Measurements from ENCODE around the gene LHPP.

Gene LHPP

GRCh38 chr10:124535731-124536495, 74.3 kb downstream of the LHPP start:
- in situ Hi-C loops (cut with MboI; ENCODE audit: low pct_unique_long_range_greater_than_20kb, low sequenced_read_pairs, unreplicated experiment): loop anchor here (10.0 kb wide), 1 partner anchor 289 kb away; no protein-coding TSS in a partner anchor
- TF ChIP-seq CTCF (IDR thresholded peaks at IDR 0.05; ENCODE audit: extremely low read depth, insufficient read depth, missing control alignments): no peak
- DNase-seq (ENCODE audit: low spot score): peak; percentile 65

DNA sequence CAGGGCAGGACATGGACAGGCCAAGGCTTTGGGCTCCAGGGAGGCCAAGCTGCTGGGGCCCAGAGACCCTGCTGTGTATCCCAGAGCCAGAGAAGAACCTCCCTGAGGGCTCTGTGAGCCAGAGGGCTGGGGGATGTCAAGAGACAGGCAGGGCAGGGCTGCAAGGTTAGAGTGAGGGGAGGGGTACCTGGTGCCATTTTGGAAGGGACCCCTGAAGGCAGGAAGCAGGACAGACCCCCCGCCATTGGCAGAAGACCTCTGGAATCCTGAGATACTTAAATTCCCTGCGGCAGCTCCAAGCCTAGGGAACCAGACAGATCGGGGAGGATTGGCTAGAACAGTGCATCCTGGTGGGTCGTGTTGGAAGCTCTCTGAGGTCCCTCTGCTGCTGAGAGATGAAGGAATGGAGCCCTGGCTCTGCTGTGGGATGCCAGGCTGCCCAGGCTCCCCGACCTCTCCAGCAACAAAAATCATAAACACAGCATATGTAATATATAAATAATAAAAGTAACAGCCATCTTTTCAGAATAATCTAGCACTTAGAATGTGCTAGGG, 75.0 kb downstream of the LHPP start:
- in situ Hi-C loops (cut with MboI; ENCODE audit: low pct_unique_long_range_greater_than_20kb, low sequenced_read_pairs, unreplicated experiment): loop anchor here (10.0 kb wide), 1 partner anchor 288 kb away; no protein-coding TSS in a partner anchor
- no peak for TF ChIP-seq CTCF (IDR thresholded peaks at IDR 0.05; ENCODE audit: extremely low read depth, insufficient read depth, missing control alignments)
- no peak for DNase-seq (ENCODE audit: low spot score)

DNA sequence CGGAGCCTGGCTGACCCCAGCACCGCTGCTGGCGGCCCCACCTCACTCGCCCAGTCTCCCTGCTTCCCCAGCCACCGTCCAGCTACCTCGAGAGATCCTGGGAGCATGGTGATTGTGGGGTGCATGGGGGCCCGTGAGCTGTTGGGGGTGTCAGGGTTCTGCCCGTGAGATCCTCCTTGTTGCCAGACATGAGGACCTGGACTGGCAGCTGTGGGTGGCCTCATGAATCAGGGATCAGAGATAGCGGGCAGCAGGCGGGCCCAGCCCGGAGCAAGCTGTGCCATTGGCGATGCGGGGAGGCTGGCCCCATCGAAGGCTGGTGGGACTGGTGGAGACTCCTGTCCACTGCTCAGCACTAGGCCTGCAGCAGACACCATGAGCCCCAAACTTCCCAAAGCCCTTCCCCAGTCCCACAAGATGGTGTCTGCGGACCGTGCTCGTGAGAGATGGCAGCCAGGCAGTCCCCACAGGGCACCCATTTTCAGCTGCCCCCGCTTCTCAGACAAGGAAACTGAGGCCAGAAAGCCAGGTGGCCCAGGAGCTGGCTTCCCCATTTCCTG, 75.6 kb downstream of the LHPP start:
- in situ Hi-C loops (cut with MboI; ENCODE audit: low pct_unique_long_range_greater_than_20kb, low sequenced_read_pairs, unreplicated experiment): loop anchor here (10.0 kb wide), 1 partner anchor 288 kb away; no protein-coding TSS in a partner anchor
- no peak for DNase-seq (ENCODE audit: low spot score)
- TF ChIP-seq CTCF (IDR thresholded peaks at IDR 0.05; ENCODE audit: extremely low read depth, insufficient read depth, missing control alignments): no peak

- in situ Hi-C loops (cut with MboI; ENCODE audit: low pct_unique_long_range_greater_than_20kb, low sequenced_read_pairs, unreplicated experiment): loop anchor here (10.0 kb wide), 1 partner anchor 287 kb away; no protein-coding TSS in a partner anchor
- TF ChIP-seq CTCF (IDR thresholded peaks at IDR 0.05; ENCODE audit: extremely low read depth, insufficient read depth, missing control alignments): no peak
- DNase-seq (ENCODE audit: low spot score): no peak
These were observed 76.3 kb downstream of the LHPP start for GRCh38 chr10:124537891-124538290.

- DNase-seq (ENCODE audit: low spot score): no peak
- no peak for TF ChIP-seq CTCF (IDR thresholded peaks at IDR 0.05; ENCODE audit: extremely low read depth, insufficient read depth, missing control alignments)
- in situ Hi-C loops (cut with MboI; ENCODE audit: low pct_unique_long_range_greater_than_20kb, low sequenced_read_pairs, unreplicated experiment): loop anchor here (10.0 kb wide), 1 partner anchor 286 kb away; no protein-coding TSS in a partner anchor
These were observed 77.1 kb downstream of the LHPP start for GRCh38 chr10:124538706-124539105.

- DNase-seq (ENCODE audit: low spot score): peak; percentile 87
- peak; percentile 90 for TF ChIP-seq CTCF (IDR thresholded peaks at IDR 0.05; ENCODE audit: extremely low read depth, insufficient read depth, missing control alignments)
- in situ Hi-C loops (cut with MboI; ENCODE audit: low pct_unique_long_range_greater_than_20kb, low sequenced_read_pairs, unreplicated experiment): loop anchor here (10.0 kb wide), 2 partner anchors 205 to 285 kb away; partner anchors contain the start of gene FAM53B
These were observed 78.5 kb downstream of the LHPP start for GRCh38 chr10:124539935-124540641.

All from GM13977 (cell line).